ENCODE data around the gene MYO10. TPM values are rescaled to one million over a fixed set of nuclear protein-coding genes. Genes with fewer than 3 reads are reported as not detected.
"Not testable (repeated sequence)": the region's sequence is repeated elsewhere in the genome, so short reads cannot be mapped to it uniquely, and the experiment has no call there.

Gene MYO10
- total RNA-seq, 1 donor from 2014 or later, result 19.7 TPM

DNA sequence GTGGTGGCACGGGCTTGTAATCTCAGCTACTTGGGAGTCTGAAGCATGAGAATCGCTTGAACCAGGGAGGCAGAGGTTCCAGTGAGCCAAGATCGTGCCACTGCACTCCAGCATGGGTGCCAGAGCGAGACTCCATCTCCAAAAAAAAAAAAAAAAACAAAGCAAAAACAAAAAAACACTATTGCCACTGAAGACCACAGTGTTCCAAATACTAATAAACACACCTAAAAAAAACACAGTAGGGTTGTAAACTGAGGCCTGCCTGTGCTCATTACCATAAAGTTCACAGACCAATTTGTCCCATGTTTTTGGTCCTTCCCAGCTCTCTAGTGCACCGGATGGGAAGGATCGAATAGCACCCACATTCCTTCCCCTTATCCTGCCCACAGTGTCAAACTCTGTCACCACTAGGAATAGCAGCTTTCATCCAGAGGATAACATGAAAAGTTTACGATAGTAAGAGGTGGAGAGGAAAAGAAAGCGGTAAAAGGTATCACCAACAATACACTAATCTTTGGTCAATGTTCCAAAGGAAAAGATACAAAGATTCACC, 49.2 kb downstream of the MYO10 start:
- DNase-seq (ENCODE audit: low spot score), result no peak

DNA sequence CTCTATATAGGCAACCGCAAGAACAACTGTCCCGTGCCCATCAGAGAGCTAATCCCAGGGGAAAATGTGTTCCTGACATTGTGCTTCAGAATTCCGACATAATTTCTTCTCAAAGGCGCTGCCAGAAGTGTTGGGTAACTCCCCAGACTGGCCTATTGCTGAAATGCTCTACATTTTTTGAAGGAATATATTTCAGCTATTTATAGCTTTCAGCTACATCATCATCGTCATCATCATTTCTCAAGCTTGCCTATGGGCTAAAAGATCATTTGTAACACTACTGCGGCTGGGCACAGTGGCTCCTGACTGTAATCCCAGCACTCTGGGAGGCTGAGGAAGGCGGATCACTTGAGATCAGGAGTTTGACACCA, 49.7 kb downstream of the MYO10 start:
- no peak for DNase-seq (ENCODE audit: low spot score)

DNA sequence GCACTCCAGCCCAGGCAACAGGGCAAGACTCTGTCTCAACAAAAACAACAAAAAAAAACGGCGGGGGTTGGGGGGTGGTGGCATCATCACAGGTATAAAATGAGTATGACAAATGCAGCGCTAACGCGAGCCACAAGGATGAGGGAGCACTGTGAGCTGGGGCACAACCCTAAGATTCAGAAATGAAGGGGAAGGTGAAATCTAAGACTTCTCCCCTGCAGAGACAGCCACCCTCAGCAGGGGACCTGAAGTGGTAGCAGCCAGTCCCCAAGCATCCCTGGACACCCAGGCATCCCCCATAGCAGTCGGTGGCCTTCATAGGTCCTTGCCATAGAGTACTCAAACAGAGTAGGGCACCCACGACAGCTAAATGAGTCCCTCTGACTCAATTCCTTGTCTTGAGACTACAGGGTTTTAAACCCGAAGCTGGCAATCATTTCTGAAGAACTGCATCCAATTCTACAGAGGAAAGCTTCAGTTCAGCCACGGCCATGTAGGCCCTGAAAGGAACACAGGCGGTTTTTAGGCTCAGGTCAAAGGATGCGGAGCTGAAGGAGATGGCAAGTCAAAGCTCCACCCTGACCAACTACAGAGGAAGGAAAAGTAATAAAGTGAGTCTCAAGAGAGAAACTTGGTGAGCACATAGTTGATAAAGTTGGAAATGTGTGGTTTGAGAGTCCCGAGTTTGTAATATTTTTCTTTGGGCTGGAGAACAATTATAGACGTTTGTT, 50.3 kb downstream of the MYO10 start:
- DNase-seq (ENCODE audit: low spot score), result no peak

DNA sequence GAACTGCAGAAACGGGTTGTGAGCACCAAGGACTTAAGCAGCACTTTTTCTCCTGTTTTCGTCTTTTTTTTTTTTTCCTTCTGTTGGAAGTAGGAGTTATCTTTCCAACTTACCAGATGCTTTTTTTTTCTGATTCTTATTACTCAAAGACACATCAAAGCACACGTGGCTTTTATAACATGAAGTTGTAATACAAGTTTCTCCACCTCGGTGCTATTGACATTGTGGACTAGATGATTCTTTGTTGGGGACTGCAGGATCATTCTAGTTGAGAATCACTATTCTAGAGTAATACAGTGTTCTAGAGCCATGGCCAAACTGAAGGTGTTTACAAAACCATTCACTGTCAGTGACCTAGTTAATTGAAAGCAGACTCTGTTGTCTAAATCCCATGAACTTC, 51.5 kb downstream of the MYO10 start:
- no peak for DNase-seq (ENCODE audit: low spot score)

DNA sequence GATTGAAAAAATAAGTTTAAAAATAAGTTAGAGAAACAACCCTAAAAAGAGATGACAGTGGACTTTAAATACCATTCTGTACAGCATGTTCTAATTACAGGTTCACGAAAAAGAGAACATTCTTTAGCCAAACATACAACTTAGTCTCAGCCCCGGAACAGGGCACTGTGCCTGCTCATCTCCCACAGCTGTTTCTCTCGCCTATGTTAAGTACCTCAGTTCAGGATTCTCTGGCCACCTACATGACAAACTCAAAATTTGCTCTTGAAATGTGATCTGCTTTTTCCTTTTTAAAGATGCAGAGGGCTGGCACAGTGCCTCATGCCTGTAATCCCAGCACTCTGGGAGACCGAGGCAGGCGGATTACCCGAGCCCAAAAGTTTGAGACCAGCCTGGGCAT, 52.3 kb downstream of the MYO10 start:
- DNase-seq (ENCODE audit: low spot score), result no peak

DNA sequence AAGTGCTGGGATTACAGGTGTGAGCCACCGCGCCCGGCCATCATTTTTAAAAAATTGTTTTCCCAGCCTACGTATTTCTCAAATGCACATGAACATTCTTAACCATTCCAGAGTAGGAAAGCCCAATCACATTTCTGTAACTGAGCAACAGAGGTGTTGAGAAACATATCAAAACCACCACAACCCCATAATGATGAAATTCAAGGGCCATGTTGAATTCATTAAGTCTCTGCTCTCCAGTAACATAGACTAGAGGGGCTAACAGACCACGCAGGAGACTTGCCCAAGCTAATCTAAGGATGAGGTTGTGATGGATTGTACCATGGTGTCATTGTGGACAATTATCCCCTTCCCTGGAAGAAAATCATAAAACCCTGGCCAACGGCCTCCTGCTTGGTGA, 52.9 kb downstream of the MYO10 start:
- DNase-seq (ENCODE audit: low spot score), result no peak

DNA sequence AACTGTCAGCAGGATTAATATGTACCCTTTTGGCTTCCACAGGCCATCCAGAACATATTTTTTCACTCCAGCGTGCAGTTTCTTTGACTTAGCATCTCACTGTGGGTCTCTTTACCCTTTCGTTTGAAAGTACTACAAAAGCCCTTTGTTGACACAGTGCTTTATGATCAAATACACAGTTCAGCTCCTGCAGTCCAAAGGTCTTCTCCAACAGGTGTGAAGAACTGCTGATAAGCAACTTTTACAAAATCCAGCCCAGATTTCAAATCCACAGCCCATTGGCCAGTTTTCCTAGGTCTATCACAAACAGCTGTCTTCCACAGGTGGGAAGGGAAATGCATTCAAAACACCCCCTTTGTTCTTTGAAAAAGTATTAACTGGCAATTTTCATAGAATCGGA, 54.8 kb downstream of the MYO10 start:
- no peak for DNase-seq (ENCODE audit: low spot score)

DNA sequence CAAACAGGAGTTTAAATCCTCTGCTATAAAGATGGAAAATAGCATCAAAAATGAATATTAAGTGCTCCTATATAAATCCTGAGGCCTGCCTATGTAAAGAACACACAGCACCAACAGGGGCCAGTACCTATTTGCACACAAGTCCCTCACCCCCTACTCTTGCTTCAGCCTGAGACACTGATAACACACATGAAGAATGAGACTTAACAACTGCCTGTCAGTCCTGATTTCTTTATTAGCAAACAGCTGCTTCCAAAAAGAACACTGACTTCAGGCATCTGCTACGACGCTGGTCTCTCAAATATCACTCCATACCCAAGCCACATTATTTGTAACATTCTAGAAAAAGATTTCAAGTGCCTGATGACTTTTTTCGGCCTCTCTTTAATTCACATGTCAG, 55.5 kb downstream of the MYO10 start:
- no peak for DNase-seq (ENCODE audit: low spot score)

DNA sequence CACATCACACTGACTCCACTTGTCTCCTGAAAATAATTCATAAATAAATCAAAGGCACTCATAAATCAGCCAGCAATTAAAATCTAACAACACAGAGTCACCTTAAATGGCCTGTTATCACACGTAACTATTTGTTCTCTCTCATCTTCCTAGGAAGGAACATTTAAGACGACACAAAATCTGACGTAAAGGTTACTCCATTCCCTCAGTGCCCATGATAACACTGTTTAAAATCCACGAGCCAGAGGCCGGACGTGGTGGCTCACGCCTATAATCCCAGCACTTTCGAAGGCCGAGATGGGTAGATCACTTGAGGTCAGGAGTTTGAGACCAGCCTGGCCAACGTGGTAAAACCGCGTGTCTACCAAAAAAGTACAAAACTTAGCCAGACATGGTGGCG, 56.4 kb downstream of the MYO10 start:
- DNase-seq (ENCODE audit: low spot score), result no peak

DNA sequence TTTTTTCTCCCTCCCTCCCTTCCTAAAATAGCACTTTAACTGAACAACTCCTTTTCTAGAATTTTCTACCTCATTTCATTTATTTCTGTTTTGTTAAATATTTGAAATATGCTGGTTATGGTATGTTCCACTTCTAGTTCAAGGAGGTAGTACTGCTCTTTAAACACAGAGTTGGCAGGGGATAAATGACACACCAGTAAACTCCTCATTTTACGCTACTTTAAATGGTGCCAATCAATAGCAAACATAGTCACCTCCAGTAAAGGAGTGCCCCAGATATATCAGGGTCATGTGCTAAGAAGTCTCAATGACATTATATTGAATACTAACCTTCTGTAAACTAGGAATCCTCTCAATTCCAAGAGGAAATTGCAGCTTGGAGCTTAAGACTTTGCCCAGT, 56.9 kb downstream of the MYO10 start:
- DNase-seq (ENCODE audit: low spot score), result no peak

DNA sequence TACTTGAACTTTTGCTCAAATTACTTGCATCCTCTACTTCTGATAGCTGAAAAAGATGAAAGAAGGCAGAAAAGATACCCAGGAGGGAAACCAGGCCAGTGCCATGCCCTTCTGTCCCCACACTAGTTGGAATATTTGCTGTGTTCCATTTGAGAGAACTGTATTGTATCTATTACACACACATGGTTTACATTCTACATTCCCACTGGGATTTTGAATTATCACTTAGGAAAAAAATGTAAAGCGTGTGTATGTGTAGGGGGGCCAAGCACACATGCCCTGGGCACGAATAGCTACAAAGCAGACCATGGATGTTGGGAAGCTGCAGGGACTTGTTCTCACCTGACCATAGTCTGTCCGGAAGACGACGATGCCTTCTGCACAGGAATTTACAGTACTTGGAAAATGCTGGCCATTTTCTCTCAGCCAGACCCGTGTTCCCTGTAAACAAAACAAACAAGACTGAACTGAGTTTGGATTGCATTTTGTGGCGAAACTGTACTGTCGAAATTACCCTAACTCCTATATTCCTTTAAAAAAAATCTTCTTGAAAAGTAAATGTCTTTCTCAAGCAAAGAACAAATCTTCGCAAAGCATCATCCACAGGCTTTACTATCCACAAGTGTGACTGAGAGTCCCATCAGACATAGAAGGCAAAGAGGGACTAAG, 58.7 kb downstream of the MYO10 start:
- DNase-seq (ENCODE audit: low spot score), result no peak

DNA sequence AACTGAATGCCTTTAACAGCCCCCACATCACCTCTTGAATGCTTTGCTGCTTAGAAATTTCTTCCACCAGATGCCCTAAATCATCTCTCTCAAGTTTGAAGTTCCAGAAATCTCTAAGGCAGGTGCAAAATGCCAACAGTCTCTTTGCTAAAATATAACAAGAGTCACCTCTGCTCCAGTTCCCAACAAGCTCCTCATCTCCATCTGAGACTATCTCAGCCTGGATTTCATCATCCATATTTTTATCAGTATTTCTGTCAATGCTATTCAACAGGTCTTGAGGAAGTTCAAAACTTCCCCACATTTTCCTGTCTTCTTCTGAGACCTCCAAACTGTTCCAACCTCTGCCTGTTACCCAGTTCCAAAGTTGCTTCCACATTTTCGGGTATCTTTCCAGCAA, 61.7 kb downstream of the MYO10 start:
- DNase-seq (ENCODE audit: low spot score), result not testable (repeated sequence)

DNA sequence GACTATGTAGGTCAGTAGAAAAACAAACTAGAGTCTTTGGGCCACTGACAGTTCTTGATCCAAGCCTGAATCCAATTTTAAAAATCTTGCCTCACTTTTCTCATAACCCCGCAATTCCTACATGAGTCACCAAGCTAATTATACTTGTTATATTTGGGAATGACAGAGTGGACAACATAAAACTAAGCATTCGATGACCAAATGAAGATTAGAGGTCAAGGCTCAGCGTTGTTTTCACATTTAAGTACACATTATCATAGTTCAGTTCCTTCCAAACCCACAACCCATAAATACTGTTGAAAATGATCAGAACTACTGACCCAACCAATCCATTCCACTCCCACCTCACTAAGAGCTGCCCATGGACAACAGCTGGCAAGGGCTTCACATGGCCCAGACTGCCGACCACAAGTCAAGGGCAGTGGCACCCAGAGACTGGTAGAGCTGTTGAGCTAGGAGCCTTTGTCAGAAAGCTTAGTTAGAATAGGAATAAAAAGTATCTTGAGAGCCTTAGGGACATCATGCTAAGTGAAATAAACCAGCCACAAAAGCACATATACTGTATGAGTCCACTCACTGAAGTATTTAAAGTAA, 64.2 kb downstream of the MYO10 start:
- no peak for DNase-seq (ENCODE audit: low spot score)

DNA sequence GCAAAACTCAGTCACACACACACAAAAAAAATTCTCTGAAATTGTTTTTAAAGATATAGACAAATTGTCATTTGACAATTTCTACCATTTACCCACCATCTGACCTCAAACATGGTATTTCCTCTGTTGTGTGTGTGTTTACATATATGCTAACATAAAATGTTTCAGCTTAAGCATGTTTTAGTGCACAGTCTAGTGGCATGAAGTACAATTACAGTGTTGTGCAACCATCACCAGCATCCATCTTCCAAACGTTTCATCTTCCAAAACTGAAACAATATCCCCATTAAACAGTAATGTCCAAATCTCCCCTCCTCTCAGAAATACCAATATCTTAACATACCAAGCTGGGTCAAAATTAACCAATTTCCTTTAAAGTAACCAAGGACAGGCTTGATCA, 65.2 kb downstream of the MYO10 start:
- no peak for DNase-seq (ENCODE audit: low spot score)

DNA sequence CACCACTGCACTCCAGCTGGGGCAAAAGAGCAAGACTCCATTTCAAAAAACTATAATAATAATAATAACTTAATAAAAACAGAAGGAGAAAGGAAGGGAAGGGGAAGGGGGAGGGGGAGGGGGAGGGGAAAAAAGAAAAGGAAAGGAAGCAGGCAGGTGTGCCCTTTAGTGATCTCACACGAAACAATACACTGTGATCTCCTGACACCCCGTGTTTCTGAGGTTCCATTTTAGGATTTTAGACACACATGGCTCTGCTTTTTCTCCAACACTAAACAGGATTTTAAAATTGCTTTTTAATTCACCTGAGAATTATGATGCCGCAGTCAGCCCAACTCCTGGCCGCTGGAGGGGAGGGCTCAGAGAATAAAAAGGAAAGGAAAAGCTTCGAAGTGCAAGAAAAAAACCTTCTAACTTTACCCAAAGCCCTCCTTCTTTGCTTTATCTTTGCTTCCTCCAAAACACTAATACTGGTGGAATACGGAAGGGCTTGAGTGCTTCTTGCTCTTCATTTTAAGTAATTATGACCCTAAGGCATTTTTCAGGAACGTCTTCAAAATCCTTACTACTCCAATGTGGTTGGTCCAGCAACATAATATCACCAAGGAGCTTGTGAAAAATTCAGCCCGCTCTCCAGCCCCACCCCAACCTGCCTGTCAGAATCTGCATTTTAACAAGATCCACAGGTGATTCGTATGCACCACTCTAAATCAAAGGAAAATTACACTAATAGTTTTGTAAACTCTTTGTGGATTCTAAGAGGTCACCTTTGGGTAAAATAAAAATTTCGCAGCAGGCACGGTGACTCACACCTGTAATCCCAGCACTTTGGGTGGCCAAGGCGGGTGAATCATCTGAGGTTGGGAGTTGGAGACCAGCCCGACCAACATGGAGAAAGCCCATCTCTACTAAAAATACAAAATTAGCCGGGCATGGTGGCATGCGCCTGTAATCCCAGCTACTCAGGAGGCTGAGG, 66.0 kb downstream of the MYO10 start:
- no peak for DNase-seq (ENCODE audit: low spot score)

DNA sequence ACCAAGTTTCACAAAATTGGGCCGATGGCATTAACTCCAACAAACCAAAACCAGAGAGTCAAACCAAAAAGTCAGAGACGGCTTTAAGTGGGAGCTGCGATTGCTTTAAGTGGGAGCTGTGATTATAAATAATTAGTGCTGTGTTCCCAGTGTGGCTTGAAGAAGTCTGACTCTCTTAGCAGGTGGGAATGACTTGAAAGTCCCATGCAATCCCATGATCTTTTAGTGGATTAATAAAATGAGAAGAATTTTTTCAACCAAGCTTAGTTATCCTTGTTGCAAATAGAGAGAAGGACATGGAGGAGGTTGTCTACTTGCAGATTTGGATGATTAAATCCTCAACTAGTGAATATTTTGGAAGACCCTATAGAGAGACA, 68.5 kb downstream of the MYO10 start:
- DNase-seq (ENCODE audit: low spot score), result no peak

DNA sequence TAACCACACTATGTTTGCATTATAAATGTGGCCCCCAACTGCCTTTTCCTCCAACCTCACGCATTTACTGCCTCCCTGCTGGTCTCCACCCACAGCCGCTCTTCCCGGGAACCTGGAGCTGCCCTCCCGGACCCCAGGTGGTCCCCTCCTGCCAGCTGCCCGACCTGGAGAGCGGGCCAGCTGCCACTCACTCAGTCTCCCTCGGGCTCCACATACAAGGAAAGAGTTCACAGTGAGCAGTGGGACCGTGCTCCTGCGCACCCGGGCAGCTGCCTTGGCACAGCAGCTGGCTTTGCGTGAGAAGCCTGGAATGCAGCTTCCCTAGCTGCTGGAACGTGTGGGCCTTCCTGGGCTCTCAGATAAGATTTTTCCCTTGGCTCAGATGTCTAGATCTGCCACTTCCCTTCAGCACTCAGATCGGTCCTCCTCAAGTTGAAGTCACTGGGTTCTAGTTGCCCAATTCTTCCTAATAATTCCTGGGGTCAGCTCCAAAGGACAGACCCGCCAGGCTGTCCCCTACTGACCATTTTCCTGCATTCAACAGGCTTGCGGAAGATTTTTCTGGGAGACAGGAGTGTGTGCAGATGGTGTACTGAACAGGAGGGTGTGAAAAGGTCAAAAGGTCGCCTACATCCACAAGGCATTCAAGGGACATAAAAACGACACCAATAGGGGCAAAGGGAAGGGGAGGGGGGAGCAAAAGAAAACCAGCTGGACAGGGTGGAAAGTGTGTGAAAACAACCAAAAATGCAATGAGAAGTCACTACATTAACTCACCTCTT, 69.1 kb downstream of the MYO10 start:
- DNase-seq (ENCODE audit: low spot score), result no peak

DNA sequence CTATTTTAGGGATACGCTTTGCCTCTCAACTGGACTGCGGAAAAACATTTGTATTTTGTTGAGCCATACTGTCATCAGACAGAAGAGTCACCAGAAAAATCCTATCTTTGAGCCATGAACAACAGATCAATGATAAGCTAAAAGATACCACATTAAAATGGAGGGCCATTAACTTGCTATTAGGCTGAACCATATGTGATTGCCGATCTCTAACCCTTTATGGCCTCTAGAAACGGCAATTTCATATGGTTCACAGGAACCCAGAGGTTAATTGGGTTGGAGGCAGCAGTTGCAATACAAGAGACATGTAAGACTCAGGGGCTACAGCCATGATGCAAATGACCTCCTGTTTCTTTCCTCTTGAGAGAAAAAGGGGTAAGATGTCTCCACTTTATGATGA, 69.8 kb downstream of the MYO10 start:
- DNase-seq (ENCODE audit: low spot score), result no peak

DNA sequence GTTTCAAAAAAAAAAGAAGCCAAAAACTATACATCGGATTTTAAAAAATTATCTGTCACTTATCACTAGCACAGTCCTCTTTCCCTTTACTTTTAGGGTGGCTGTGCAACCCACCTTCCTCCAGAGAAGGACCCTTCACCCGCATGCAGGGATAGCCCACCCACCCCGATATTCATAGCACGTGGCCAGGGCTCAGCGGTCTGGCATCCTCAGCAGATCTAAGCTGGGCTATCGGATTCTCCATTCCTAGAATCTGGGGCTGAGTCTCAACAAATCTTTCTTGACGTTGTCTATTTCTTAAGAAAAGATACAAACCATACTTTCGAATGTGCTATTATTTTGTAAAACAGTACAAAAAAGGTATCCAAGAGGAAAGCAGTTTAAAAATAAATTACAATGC, 70.9 kb downstream of the MYO10 start:
- DNase-seq (ENCODE audit: low spot score), result no peak

DNA sequence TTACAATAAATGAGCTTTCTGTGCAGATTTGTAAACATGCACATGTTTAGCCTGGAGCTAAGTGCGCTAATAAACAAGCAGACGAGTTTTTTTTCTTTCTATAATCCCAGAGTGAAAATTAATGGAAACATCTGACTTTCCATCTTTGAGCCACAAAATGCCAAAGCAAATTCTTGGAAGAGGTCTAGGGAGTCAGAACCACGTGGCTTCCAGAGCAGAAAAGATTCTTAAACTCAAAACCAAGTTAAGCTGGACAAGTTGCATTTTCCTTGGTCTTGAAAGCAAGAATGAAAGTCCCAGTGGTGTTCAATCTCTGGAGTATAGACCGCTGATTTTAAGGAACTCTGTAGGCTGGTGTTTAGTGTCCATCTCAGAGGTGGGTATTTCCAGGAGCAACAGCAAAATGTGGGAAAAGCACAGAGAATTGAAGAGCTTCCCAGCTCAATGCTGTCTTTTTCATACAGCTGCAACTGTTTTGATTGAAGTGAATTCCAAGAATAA, 71.4 kb downstream of the MYO10 start:
- DNase-seq (ENCODE audit: low spot score), result no peak

DNA sequence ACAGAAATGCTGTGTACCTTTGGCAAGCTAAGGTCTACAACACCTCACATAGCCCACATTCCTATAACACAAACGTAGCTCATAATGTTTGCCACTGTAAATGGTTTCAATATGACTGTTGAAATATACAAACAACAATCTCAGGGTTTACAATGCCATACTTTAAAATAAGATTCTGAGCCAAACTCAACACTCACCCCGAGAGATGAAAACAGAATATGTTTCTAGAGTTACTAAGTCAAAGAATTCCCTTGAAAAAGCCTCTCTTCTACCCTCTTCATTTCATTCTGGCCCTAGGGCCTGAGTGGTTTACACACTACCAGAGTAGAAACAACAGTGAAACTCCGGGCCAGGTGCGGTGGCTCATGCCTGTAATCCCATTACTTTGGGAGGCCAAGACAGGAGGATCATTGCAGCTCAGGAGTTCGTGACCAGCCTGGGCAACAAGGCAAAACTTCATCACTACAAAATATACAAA, 72.6 kb downstream of the MYO10 start:
- no peak for DNase-seq (ENCODE audit: low spot score)

All from ureter (tissue), 1 donor.